K562 (cell line): ENCODE measurements around the gene BCHE. TPM values are rescaled to one million over a fixed set of nuclear protein-coding genes. Genes with fewer than 3 reads are reported as not detected.

ENCODE experiments used
- ATAC-seq: fragments of 200-7000 bp; cut with Tn5 transposase; 3 replicates; pipeline ENCODE4 v1.9.1; 2020; ENCODE audit warnings: moderate library complexity
- BruUV-seq: library from RNA; stranded (reverse); fragments of 400-500 nt; replicated peaks from 2 replicates; lab custom pipeline; 2021; lab: Mats Ljungman, UMichigan
- CTCF ChIA-PET: fragments of 300-600 bp; formaldehyde crosslinking; extraction: SDS; loops from one replicate; lab custom pipeline; 2021; ENCODE audit warnings: low intra/inter-chr PET ratio; lab: Yijun Ruan, JAX
- POLR2A ChIA-PET: fragments of 300-600, 350-650 bp; sonication (Branson Sonifier 250); formaldehyde crosslinking; extraction: SDS; loops from one replicate; lab custom pipeline; 2021; ENCODE audit warnings: antibody characterized with exemption, inconsistent platforms; lab: Yijun Ruan, JAX
- DNase-seq, 4 experiments: peaks; one replicate each; pipeline versions ENCODE4 v3.0.0 to v3.0.0-alpha.2; 2011 to 2018; ENCODE audit warnings: low spot score in 3 of 4, mixed read lengths in 3 of 4; ENCODE audit errors: extremely low read depth in 1 of 4
- FAIRE-seq: peaks from 2 replicates; lab custom pipeline; 2011; peaks lifted over from hg19 to GRCh38; lab: Jason Lieb, UNC
- H2AFZ ChIP-seq: 2 replicates; pipeline ENCODE4 v1.6.0; 2011; ENCODE audit warnings: low read depth, low read length, control low read depth, inconsistent platforms
- H3K27ac ChIP-seq: fragments of 200-600 bp; 3 replicates; pipeline ENCODE4 v1.8.0; 2011; ENCODE audit warnings: low read depth, mild to moderate bottlenecking, control low read depth, inconsistent platforms, low read length, moderate library complexity, mixed read lengths; ENCODE audit errors: extremely low read depth
- H3K27me3 ChIP-seq, 2 experiments: fragments of 300-600 bp in 1 of 2; 2 replicates in 1 of 2; 3 replicates in 1 of 2; pipeline versions ENCODE4 v1.6.0 to v1.8.0; 2011; ENCODE audit warnings: inconsistent platforms in 2 of 2, low read length in 2 of 2, mild to moderate bottlenecking in 1 of 2, mixed read lengths in 1 of 2, moderate library complexity in 1 of 2; ENCODE audit not compliant: control insufficient read depth in 2 of 2, insufficient read depth in 2 of 2
- H3K36me3 ChIP-seq: fragments of 300-600 bp; 3 replicates; pipeline ENCODE4 v1.8.0; 2011; ENCODE audit warnings: mild to moderate bottlenecking, low read length, inconsistent platforms; ENCODE audit not compliant: control insufficient read depth, insufficient read depth
- H3K4me1 ChIP-seq, 2 experiments: fragments of 200-600 bp in 1 of 2; replicated peaks in 1 of 2; 2 replicates in 1 of 2; 3 replicates in 1 of 2; pipeline versions ENCODE4 v1.5.1 to v1.8.0; 2011; ENCODE audit warnings: inconsistent platforms in 2 of 2, low read length in 2 of 2, mild to moderate bottlenecking in 1 of 2, mixed read lengths in 1 of 2, moderate library complexity in 1 of 2; ENCODE audit not compliant: control insufficient read depth in 2 of 2, insufficient read depth in 2 of 2
- H3K4me2 ChIP-seq: 2 replicates; pipeline ENCODE4 v1.6.1; 2011; ENCODE audit warnings: low read length, control low read depth, inconsistent platforms, mixed read lengths; ENCODE audit not compliant: insufficient read depth
- H3K4me3 ChIP-seq: fragments of 200-600 bp; sonication (generic), shearing (Covaris generic); 2 replicates; pipeline ENCODE4 v1.5.1; 2016; ENCODE audit warnings: control low read depth, inconsistent platforms
- H3K79me2 ChIP-seq: fragments of 200-600 bp; 3 replicates; pipeline ENCODE4 v1.8.0; 2011; ENCODE audit warnings: low read length, inconsistent platforms; ENCODE audit not compliant: control insufficient read depth, insufficient read depth
- H3K9ac ChIP-seq, 2 experiments: 2 replicates each; pipeline versions ENCODE4 v1.6.0 to v1.6.1; 2011; ENCODE audit warnings: low read depth in 2 of 2, low read length in 2 of 2, control low read depth in 1 of 2, inconsistent platforms in 1 of 2, mild to moderate bottlenecking in 1 of 2, mixed read lengths in 1 of 2; ENCODE audit not compliant: insufficient read depth in 1 of 2
- H3K9me1 ChIP-seq: one replicate; pipeline ENCODE4 v1.6.0; 2011; ENCODE audit warnings: inconsistent platforms, mild to moderate bottlenecking, low read length, moderate library complexity; ENCODE audit not compliant: control insufficient read depth, insufficient read depth
- H3K9me3 ChIP-seq: replicated peaks from 2 replicates; pipeline ENCODE4 v1.5.1; 2011; ENCODE audit warnings: low read depth, low read length, inconsistent platforms; ENCODE audit not compliant: control insufficient read depth, insufficient read depth
- H4K20me1 ChIP-seq: replicated peaks from 2 replicates; pipeline ENCODE4 v1.6.1; 2011; ENCODE audit warnings: low read length, inconsistent platforms, mixed read lengths; ENCODE audit not compliant: control insufficient read depth, insufficient read depth
- E2F3 ChIP-seq: fragments of 250-450 bp; sonication (Bioruptor Pico); IDR thresholded peaks from 2 replicates; pipeline ENCODE4 v1.4.0; 2020; ENCODE audit warnings: mild to moderate bottlenecking
- ELF4 ChIP-seq: fragments of 450-650 bp; formaldehyde crosslinking; IDR thresholded peaks from 2 replicates; pipeline ENCODE4 v1.4.0; 2022; ENCODE audit warnings: missing genetic modification characterization
- GATAD2B ChIP-seq: fragments of 450-650 bp; IDR thresholded peaks from 2 replicates; pipeline ENCODE4 v1.6.1; 2017; ENCODE audit warnings: mild to moderate bottlenecking, borderline replicate concordance
- HES1 ChIP-seq: fragments of 450-650 bp; IDR thresholded peaks from 2 replicates; pipeline ENCODE4 v1.6.1; 2016; ENCODE audit warnings: low read depth, mild to moderate bottlenecking, moderate library complexity
- NR2C1 ChIP-seq, 2 experiments: fragments of 450-650 bp; IDR thresholded peaks; 2 replicates each; pipeline ENCODE4 v1.6.1; 2017; ENCODE audit warnings: mild to moderate bottlenecking in 2 of 2, antibody characterized with exemption in 1 of 2, inconsistent platforms in 1 of 2, missing compliant biosample characterization in 1 of 2, missing genetic modification characterization in 1 of 2
- PBX2 ChIP-seq, 2 experiments: IDR thresholded peaks in 1 of 2; conservative IDR thresholded peaks in 1 of 2; 2 replicates each; pipeline ENCODE4 v1.6.1; 2016; ENCODE audit warnings: low read depth in 2 of 2, mild to moderate bottlenecking in 1 of 2, missing compliant biosample characterization in 1 of 2, missing genetic modification characterization in 1 of 2, moderate library complexity in 1 of 2
- POLR2B ChIP-seq: fragments of 450-650 bp; IDR thresholded peaks from 2 replicates; pipeline ENCODE4 v1.6.1; 2018; ENCODE audit warnings: low read depth; ENCODE audit not compliant: partially characterized antibody
- PREB ChIP-seq: sonication (generic); formaldehyde crosslinking; IDR thresholded peaks from 2 replicates; pipeline ENCODE4 v1.8.1; 2023; ENCODE audit warnings: mild to moderate bottlenecking, missing genetic modification reagents
- TCF7 ChIP-seq: sonication (generic); IDR thresholded peaks from 2 replicates; pipeline ENCODE4 v1.6.1; 2016; ENCODE audit warnings: antibody characterized with exemption, borderline replicate concordance
- VEZF1 ChIP-seq: fragments of 200-800 bp; sonication (Bioruptor generic); IDR thresholded peaks from 2 replicates; pipeline ENCODE4 v1.6.1; 2017; ENCODE audit warnings: missing genetic modification characterization, missing compliant biosample characterization
- whole genome bisulfite sequencing: fragments of 100-300 bp; shearing (Covaris generic); methylation state at CpG from one replicate; pipeline ENCODE4 v1.1.6; 2016; ENCODE audit warnings: low coverage, mixed read lengths; ENCODE audit not compliant: insufficient coverage; ENCODE audit errors: missing lambda C conversion rate; 5-methylcytosine and 5-hydroxymethylcytosine counted together
- in situ Hi-C: fragments of 300-500 bp; cut with MboI; formaldehyde crosslinking; loops from 4 replicates; pipeline ENCODE4 v1.15.0; 2018; ENCODE audit warnings: inconsistent platforms, mixed read lengths
- intact Hi-C: fragments of 100-400 bp; cut with micrococcal nuclease; formaldehyde crosslinking; loops from 2 replicates; pipeline ENCODE4 v1.14.2; 2022
- polyA plus RNA-seq, 8 experiments: library from polyadenylated mRNA; depleted of rRNA in 4 of 8; stranded (reverse) in 5 of 8; unstranded in 3 of 8; fragments of >200 nt; fragmentation: Nextera tagmentation in 2 of 8; fragmentation: Illumina TruSeq in 1 of 8; extraction: Ambion mirVana in 2 of 8; extraction: Trizol in 1 of 8; gene quantifications; 2 replicates each; pipeline versions ENCODE4 v1.2.1 to v1.2.3, GENCODE V29; 2011 to 2014; ENCODE audit warnings: inconsistent platforms in 1 of 8, missing spikeins in 1 of 8
- total RNA-seq, 7 experiments: library from RNA; depleted of rRNA in 6 of 7; stranded (reverse); fragments of >200 nt in 6 of 7; fragmentation: Illumina TruSeq in 2 of 7; extraction: Trizol in 2 of 7; gene quantifications; 2 replicates each; pipeline versions ENCODE4 v1.2.1 to v1.2.3, GENCODE V29; 2011 to 2021; ENCODE audit warnings: low replicate concordance in 1 of 7

BCHE gene
- total and polyA plus RNA-seq, 9 of the 15 experiments (the other 6 are each of a cell fraction or from before 2014, with no cell fraction given), result 0.09 to 0.24 (median 0.12) TPM; not detected in 2

GRCh38 chr3:165827883-165828282 lies 9.3 kb downstream of the BCHE start:
- Histone ChIP-seq H3K36me3 (no peaks in the 10 kb centered on the region), H2AFZ (no peak overlapping the region)
- no TSS peak for BruUV-seq
- no peak for ATAC-seq
- DNase-seq, result no peak
- in situ Hi-C loops, result no loop called here
- TF ChIP-seq PREB (CRISPR knock-in tag) (no peak), E2F3 (CRISPR knock-in tag) (no peak), NR2C1 (IDR thresholded peaks at IDR 0.05) (no peak), NR2C1 (tag; IDR thresholded peaks at IDR 0.05) (no peak), GATAD2B (no peak), ELF4 (CRISPR knock-in tag) (no peak), POLR2B (no peak), TCF7 (no peak), VEZF1 (CRISPR knock-in tag) (no peak), HES1 (no peak), PBX2 (CRISPR knock-in tag; IDR thresholded peaks at IDR 0.05; ENCODE audit: low read depth) (no peak), PBX2 (tag; conservative IDR thresholded peaks at IDR 0.05; ENCODE audit: low read depth) (no peak)
- TF ChIP-seq, all 486 proteins: peak for 0
- Histone ChIP-seq H3K4me1 (no peaks in the 10 kb centered on the region), H3K79me2 (no peaks in the 10 kb centered on the region), H3K4me3 (no peak overlapping the region), H3K9me1 (no peaks in the 10 kb centered on the region), H3K9ac (no peak overlapping the region), H4K20me1 (no peaks in the 10 kb centered on the region), H3K4me2 (no peak overlapping the region), H3K9me3 (no peaks in the 10 kb centered on the region; the same call in 1 of the 2 replicates), H3K27me3 (no peaks in the 10 kb centered on the region), H3K27ac (no peak overlapping the region)
- ChIA-PET CTCF (no interaction called here), POLR2A (no interaction called here)
- WGBS, result 0% methylated on average over 1 of the region's 1 CpG
- no peak for FAIRE-seq
- intact Hi-C loops, result no loop called here
